Effector memory CD4-positive, alpha-beta T cell (primary cell): ENCODE results near the gene EP300.

Source experiments
- DNase-seq, 3 donors: peaks; one replicate each; pipeline ENCODE4 v3.0.0-alpha.2; 2020
- H3K27ac ChIP-seq: 2 replicates; pipeline ENCODE4 v1.7.0; 2013; ENCODE audit warnings: mild to moderate bottlenecking, low read length, moderate library complexity; ENCODE audit not compliant: insufficient read depth, poor library complexity, severe bottlenecking
- H3K27me3 ChIP-seq: replicated peaks from 2 replicates; pipeline ENCODE4 v1.7.0; 2013; ENCODE audit warnings: mild to moderate bottlenecking, low read length; ENCODE audit not compliant: insufficient read depth, control insufficient read depth, poor library complexity, severe bottlenecking
- H3K36me3 ChIP-seq: 2 replicates; pipeline ENCODE4 v1.7.0; 2013; ENCODE audit warnings: mild to moderate bottlenecking, low read length, moderate library complexity; ENCODE audit not compliant: control insufficient read depth, insufficient read depth
- H3K4me1 ChIP-seq: 2 replicates; pipeline ENCODE4 v1.7.0; 2013; ENCODE audit warnings: low read length, mild to moderate bottlenecking; ENCODE audit not compliant: control insufficient read depth, insufficient read depth, poor library complexity, severe bottlenecking
- H3K4me3 ChIP-seq: 2 replicates; pipeline ENCODE4 v1.7.0; 2013; ENCODE audit warnings: low read length, low read depth, mild to moderate bottlenecking; ENCODE audit not compliant: insufficient read depth, poor library complexity, severe bottlenecking
- H3K9me3 ChIP-seq: 2 replicates; pipeline ENCODE4 v1.7.0; 2013; ENCODE audit warnings: mild to moderate bottlenecking, low read length, moderate library complexity; ENCODE audit not compliant: control insufficient read depth

Gene EP300

DNA sequence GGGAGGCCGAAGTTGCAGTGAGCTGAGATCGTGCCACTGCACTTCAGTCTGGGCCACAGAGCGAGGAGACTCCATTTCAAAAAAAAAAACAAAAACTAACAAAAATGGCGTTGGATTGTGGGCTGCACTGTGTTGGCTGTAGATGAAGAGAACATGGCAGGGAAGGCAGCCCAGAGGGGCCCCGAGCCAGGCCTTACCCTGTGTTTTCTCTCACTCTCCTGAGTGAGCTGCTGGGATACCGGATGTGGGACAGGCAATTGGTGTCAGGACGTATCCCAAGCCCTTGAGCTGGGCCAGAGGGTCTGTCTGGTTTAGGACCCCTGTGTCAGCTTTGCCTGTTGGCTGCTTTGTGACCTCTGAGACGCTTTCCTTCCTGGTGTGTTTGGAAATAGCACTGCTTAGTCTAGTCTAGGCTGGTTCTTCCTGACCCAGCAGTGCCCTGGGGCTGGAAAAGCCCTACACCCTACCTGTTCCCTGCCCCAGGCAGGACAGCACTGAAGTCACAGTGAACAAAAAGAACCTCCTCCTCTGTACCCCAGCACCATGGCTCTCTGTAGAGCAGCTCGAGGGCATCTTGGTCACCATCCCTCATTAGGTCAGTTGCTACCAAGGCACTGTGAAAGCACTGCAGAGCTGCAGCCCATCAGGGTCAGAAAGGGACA, 130.6 kb downstream of the EP300 start:
- peaks cover 78% of the 10 kb centered on the region for H3K36me3 ChIP-seq
- no peak overlapping the region for H3K27ac ChIP-seq

DNA sequence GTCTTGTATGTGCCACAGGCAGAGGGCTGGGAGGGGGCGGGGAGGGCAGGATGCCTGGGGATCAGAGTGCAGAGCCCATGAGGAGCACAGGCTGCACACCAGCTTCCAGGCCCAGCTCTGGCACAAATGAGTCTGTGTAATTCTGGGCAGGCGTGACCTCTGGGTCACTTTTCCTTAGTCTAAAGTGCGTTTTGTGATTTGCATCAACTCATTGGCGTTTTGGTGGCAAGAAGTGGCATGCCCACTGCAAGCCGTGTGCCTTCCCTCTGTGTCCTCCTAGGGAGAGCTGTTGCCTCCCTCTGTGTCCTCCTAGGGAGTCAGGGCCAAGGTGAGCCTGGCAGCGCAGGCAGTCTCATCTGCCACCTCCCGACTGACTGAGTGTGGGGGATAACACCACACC, 131.1 kb downstream of the EP300 start:
- H3K36me3 ChIP-seq: peaks cover 80% of the 10 kb centered on the region

More for the DNA sequence above, 130.6 kb downstream of the EP300 start:
- no peak overlapping the region for H3K4me3 ChIP-seq
- H3K27me3 ChIP-seq: no peaks in the 10 kb centered on the region
- no peaks in the 10 kb centered on the region for H3K9me3 ChIP-seq
- no peak for DNase-seq
- peaks cover under 1% of the 10 kb centered on the region for H3K4me1 ChIP-seq

DNA sequence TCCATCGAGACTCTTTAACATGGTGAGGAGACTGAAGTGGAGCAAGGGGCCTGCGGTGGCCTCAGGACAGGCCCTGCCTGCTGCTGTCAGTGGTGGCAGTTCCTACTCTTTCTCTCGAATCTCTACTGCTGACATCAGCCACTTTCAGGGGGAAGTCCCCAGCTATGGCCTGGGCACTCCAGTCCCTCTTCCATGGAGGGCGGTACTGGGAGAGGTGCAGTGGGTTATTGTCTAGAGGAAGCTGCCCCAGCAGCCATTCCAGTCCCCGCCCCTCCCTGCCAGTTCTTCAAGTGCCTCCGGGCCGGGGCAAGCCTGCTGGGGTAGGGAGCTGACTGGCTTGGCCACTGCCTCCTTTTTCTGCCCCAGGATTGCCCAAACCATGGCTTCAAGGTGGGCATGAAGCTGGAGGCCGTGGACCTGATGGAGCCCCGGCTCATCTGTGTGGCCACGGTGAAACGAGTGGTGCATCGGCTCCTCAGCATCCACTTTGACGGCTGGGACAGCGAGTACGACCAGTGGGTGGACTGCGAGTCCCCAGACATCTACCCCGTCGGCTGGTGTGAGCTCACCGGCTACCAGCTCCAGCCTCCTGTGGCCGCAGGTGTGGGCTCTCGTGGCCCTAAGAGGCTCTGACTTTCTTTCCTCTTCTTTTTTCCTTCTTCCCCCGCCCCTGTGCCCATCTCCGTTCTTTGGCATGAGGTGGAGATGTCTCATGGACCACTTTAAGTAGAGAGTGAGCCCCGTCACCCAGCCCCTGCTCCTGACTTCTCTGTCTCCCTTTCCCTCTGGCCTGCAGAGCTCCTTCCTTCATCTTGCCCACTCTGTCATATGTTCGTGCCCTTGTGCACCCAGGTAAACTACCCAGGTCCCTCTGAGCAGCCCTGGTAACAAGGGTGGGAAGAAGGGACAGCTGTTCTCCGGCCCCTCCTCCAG, 134.6 kb downstream of the EP300 start:
- Histone ChIP-seq H3K27ac (no peak overlapping the region), H3K36me3 (peaks cover 66% of the 10 kb centered on the region), H3K9me3 (no peaks in the 10 kb centered on the region), H3K4me3 (no peak overlapping the region), H3K4me1 (no peaks in the 10 kb centered on the region), H3K27me3 (no peaks in the 10 kb centered on the region)
- DNase-seq: no peak

More for the DNA sequence above, 131.1 kb downstream of the EP300 start:
- Histone ChIP-seq H3K4me3 (no peak overlapping the region), H3K27me3 (no peaks in the 10 kb centered on the region), H3K27ac (no peak overlapping the region), H3K4me1 (no peaks in the 10 kb centered on the region), H3K9me3 (no peaks in the 10 kb centered on the region)
- DNase-seq: no peak

DNA sequence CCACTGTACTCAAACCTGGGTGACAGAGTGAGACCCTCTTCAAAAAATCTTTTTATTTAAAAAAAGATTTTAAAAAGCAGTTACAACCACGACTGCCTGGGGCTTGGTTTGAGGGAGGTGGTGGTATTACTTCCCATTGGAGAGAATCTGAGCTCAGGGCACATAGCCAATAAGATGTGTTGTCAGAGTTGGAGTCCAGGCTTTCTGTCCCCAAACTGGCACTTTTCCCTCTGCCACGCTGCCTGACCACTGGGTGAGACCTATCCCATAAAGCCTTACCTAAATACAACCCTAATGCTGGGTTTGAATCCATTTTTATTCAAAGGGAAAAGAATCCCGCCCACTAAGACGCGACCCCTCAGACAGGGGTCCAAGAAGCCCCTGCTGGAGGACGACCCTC, 136.8 kb downstream of the EP300 start:
- Histone ChIP-seq H3K4me3 (no peak overlapping the region), H3K36me3 (peaks cover 44% of the 10 kb centered on the region)

More for the DNA sequence above, 136.8 kb downstream of the EP300 start:
- Histone ChIP-seq H3K4me1 (no peaks in the 10 kb centered on the region), H3K27me3 (no peaks in the 10 kb centered on the region), H3K27ac (no peak overlapping the region), H3K9me3 (no peaks in the 10 kb centered on the region)
- no peak for DNase-seq
